Esophagus muscularis mucosa (tissue), 4 donors: ENCODE data around the gene NOTO. TPM values are rescaled to one million over a fixed set of nuclear protein-coding genes. Genes with fewer than 3 reads are reported as not detected.
"Not testable (repeated sequence)": the region's sequence is repeated elsewhere in the genome, so short reads cannot be mapped to it uniquely, and the experiment has no call there.

Source experiments
- DNase-seq: peaks from one replicate; pipeline ENCODE4 v3.0.0-alpha.2; 2017; ENCODE audit errors: extremely low spot score
- H3K27ac ChIP-seq, 4 donors: fragments of 200-600 bp; sonication (generic); replicated peaks in 1 of 4; 1 replicate in 3 of 4; 2 replicates in 1 of 4; pipeline ENCODE4 v1.5.1; 2016 to 2019; ENCODE audit warnings: mild to moderate bottlenecking in 1 of 4
- H3K27me3 ChIP-seq, 4 donors: fragments of 200-600 bp; sonication (generic); one replicate each; pipeline versions ENCODE4 v1.5.1 to v1.6.0; 2016 to 2019
- H3K36me3 ChIP-seq, 4 donors: fragments of 200-600 bp; sonication (generic); one replicate each; pipeline ENCODE4 v1.5.1; 2016 to 2019
- H3K4me1 ChIP-seq, 4 donors: fragments of 200-600 bp; sonication (generic); one replicate each; pipeline ENCODE4 v1.5.1; 2016 to 2019
- H3K4me3 ChIP-seq, 4 donors: fragments of 200-600 bp; sonication (generic); 1 replicate in 2 of 4; 2 replicates in 2 of 4; pipeline ENCODE4 v1.5.1; 2016 to 2019; ENCODE audit warnings: mild to moderate bottlenecking in 4 of 4, moderate library complexity in 1 of 4
- H3K9me3 ChIP-seq, 4 donors: fragments of 200-600 bp; sonication (generic); 1 replicate in 3 of 4; 2 replicates in 1 of 4; pipeline ENCODE4 v1.5.1; 2016 to 2019
- CTCF ChIP-seq, 3 experiments: fragments of 200-600 bp in 2 of 3; fragments of 450-650 bp in 1 of 3; sonication (generic) in 2 of 3; IDR thresholded peaks; one replicate each; pipeline ENCODE4 v1.5.1; 2017 to 2019; ENCODE audit warnings: antibody characterized with exemption in 3 of 3, mild to moderate bottlenecking in 2 of 3, moderate library complexity in 1 of 3
- EP300 ChIP-seq: sonication (generic); formaldehyde crosslinking; IDR thresholded peaks from one replicate; pipeline ENCODE4 v1.6.1; 2017; ENCODE audit warnings: antibody characterized with exemption
- POLR2A ChIP-seq: fragments of 450-650 bp; IDR thresholded peaks from one replicate; pipeline ENCODE4 v1.6.1; 2017; ENCODE audit warnings: antibody characterized with exemption, moderate library complexity, mild to moderate bottlenecking, low read depth
- POLR2AphosphoS5 ChIP-seq, 2 donors: sonication (generic); formaldehyde crosslinking; IDR thresholded peaks; one replicate each; pipeline ENCODE4 v1.6.1; 2017; ENCODE audit warnings: antibody characterized with exemption in 2 of 2
- WGBS: methylation state at CpG from one replicate; pipeline ENCODE4 v1.1.5; 2018; 5-methylcytosine and 5-hydroxymethylcytosine counted together
- intact Hi-C: fragments of 100-400 bp; cut with DNase I; formaldehyde crosslinking; loops from one replicate; pipeline ENCODE4 v1.15.1; 2023
- total RNA-seq, 4 donors: library from RNA; depleted of rRNA; stranded (reverse); fragments of >200 nt; gene quantifications; one replicate each; pipeline versions ENCODE4 v1.1.0 to v1.2.1, GENCODE V29; 2016

NOTO gene
- total RNA-seq, 4 donors from 2014 or later: not detected

GRCh38 chr2:73168348-73168747 is 34.0 kb upstream of the NOTO start:
- H3K36me3 ChIP-seq, H3K9me3 ChIP-seq, H3K4me3 ChIP-seq, H3K4me1 ChIP-seq, intact Hi-C loops, H3K27ac ChIP-seq, DNase-seq: not testable (repeated sequence)
- peaks cover 0 to 25% (median 0%) of the 10 kb centered on the region in 4 donors for H3K27me3 ChIP-seq

GRCh38 chr2:73170341-73170740 is 32.0 kb upstream of the NOTO start:
- peaks cover 0 to 37% (median 8%) of the 10 kb centered on the region in 4 donors for H3K27me3 ChIP-seq
- intact Hi-C loops, DNase-seq, H3K36me3 ChIP-seq, H3K27ac ChIP-seq, H3K9me3 ChIP-seq, H3K4me1 ChIP-seq, H3K4me3 ChIP-seq: not testable (repeated sequence)
- WGBS: 74% methylated on average over 5 of the region's 7 CpGs

- peaks cover 0 to 47% (median 8%) of the 10 kb centered on the region in 4 donors for H3K27me3 ChIP-seq
- intact Hi-C loops: no loop called here
- H3K4me1 ChIP-seq: peaks cover 23 to 30% (median 28%) of the 10 kb centered on the region in 4 donors
- H3K9me3 ChIP-seq: no peaks in the 10 kb centered on the region
- DNase-seq: no peak
- no peak overlapping the region for H3K4me3 ChIP-seq
- no peak for TF ChIP-seq CTCF (IDR thresholded peaks at IDR 0.05)
- H3K36me3 ChIP-seq: no peaks in the 10 kb centered on the region
- WGBS: 94% methylated on average over 6 of the region's 6 CpGs
- H3K27ac ChIP-seq: no peak overlapping the region
These were observed 29.4 kb upstream of the NOTO start for GRCh38 chr2:73172963-73173362.

GRCh38 chr2:73173781-73174180 is 28.6 kb upstream of the NOTO start:
- no peak for DNase-seq
- TF ChIP-seq POLR2A: no peak
- TF ChIP-seq EP300: no peak
- no peak for TF ChIP-seq POLR2AphosphoS5 (IDR thresholded peaks at IDR 0.05)
- TF ChIP-seq CTCF (IDR thresholded peaks at IDR 0.05): no peak
- Histone ChIP-seq H3K4me1 (peaks cover 23 to 31% (median 29%) of the 10 kb centered on the region in 4 donors), H3K9me3 (no peaks in the 10 kb centered on the region), H3K27me3 (peaks cover 0 to 52% (median 8%) of the 10 kb centered on the region in 4 donors), H3K4me3 (no peak overlapping the region), H3K36me3 (no peaks in the 10 kb centered on the region), H3K27ac (no peak overlapping the region)
- intact Hi-C loops: no loop called here
- 97% methylated on average over 7 of the region's 7 CpGs for WGBS

GRCh38 chr2:73174244-73174643 is 28.1 kb upstream of the NOTO start:
- no peak overlapping the region for H3K27ac ChIP-seq
- peaks cover 0 to 56% (median 8%) of the 10 kb centered on the region in 4 donors for H3K27me3 ChIP-seq
- 96% methylated on average over 10 of the region's 10 CpGs for WGBS
- TF ChIP-seq POLR2A: no peak
- no peak for TF ChIP-seq POLR2AphosphoS5 (IDR thresholded peaks at IDR 0.05)
- TF ChIP-seq EP300: no peak
- TF ChIP-seq CTCF (IDR thresholded peaks at IDR 0.05): no peak
- no peak overlapping the region for H3K4me3 ChIP-seq
- intact Hi-C loops: no loop called here
- H3K36me3 ChIP-seq: no peaks in the 10 kb centered on the region
- H3K4me1 ChIP-seq: peaks cover 23 to 31% (median 29%) of the 10 kb centered on the region in 4 donors
- DNase-seq: no peak
- H3K9me3 ChIP-seq: no peaks in the 10 kb centered on the region

- H3K9me3 ChIP-seq: no peaks in the 10 kb centered on the region
- intact Hi-C loops: loop anchor here (5.0 kb wide), 3 partner anchors 88 to 278 kb away; partner anchors contain the start of gene SFXN5
- peak overlapping the region in 1 of 4 donors; percentile 66 for H3K27ac ChIP-seq
- peaks cover 0 to 65% (median 8%) of the 10 kb centered on the region in 4 donors for H3K27me3 ChIP-seq
- WGBS: 75% methylated on average over 8 of the region's 25 CpGs
- TF ChIP-seq POLR2A: no peak
- TF ChIP-seq CTCF (IDR thresholded peaks at IDR 0.05): no peak
- no peak for TF ChIP-seq EP300
- no peak for TF ChIP-seq POLR2AphosphoS5 (IDR thresholded peaks at IDR 0.05)
- H3K36me3 ChIP-seq: no peaks in the 10 kb centered on the region
- peak overlapping the region; percentile 54 to 64 (median 62) for H3K4me3 ChIP-seq
- DNase-seq: no peak
- peaks cover 23 to 31% (median 29%) of the 10 kb centered on the region in 4 donors for H3K4me1 ChIP-seq
These were observed 27.3 kb upstream of the NOTO start for GRCh38 chr2:73174941-73175662.
